Muscle of leg (tissue), 11 donors: ENCODE data around the gene SLC15A3. TPM values are rescaled to one million over a fixed set of nuclear protein-coding genes. Genes with fewer than 3 reads are reported as not detected.

Source experiments
- DNase-seq: peaks from one replicate; pipeline ENCODE4 v3.0.0; 2013
- H3K27ac ChIP-seq: one replicate; pipeline ENCODE4 v1.5.1; 2013; ENCODE audit warnings: mild to moderate bottlenecking, low read length, control low read depth
- H3K27me3 ChIP-seq: one replicate; pipeline ENCODE4 v1.6.1; 2013; ENCODE audit warnings: low read length; ENCODE audit not compliant: control insufficient read depth, insufficient read depth
- H3K36me3 ChIP-seq: one replicate; pipeline ENCODE4 v1.6.1; 2013; ENCODE audit warnings: low read length; ENCODE audit not compliant: control insufficient read depth, insufficient read depth
- H3K4me1 ChIP-seq: one replicate; pipeline ENCODE4 v1.6.1; 2013; ENCODE audit warnings: low read length; ENCODE audit not compliant: control insufficient read depth, insufficient read depth
- H3K4me3 ChIP-seq: one replicate; pipeline ENCODE4 v1.5.1; 2013; ENCODE audit warnings: low read length, control low read depth
- H3K9me3 ChIP-seq: replicated peaks from 2 replicates; pipeline ENCODE4 v1.6.1; 2013; ENCODE audit warnings: low read depth, low read length; ENCODE audit not compliant: control insufficient read depth
- WGBS: methylation state at CpG from one replicate; pipeline ENCODE4 v1.1.5; 2013; ENCODE audit warnings: missing lambda C conversion rate; ENCODE audit not compliant: insufficient coverage; 5-methylcytosine and 5-hydroxymethylcytosine counted together
- polyA plus RNA-seq, 8 donors: library from polyadenylated mRNA; unstranded; fragments of 120-200 nt; gene quantifications; one replicate each; pipeline versions ENCODE4 v1.2.1 to v1.2.3, GENCODE V29; 2013; ENCODE audit warnings: inconsistent platforms in 1 of 8, low replicate concordance in 1 of 8; ENCODE audit not compliant: insufficient read length in 8 of 8, insufficient read depth in 1 of 8
- total RNA-seq: library from RNA; stranded (reverse); fragments of 120-200 nt; gene quantifications from one replicate; pipeline ENCODE4 v1.2.4, GENCODE V29; 2013

Gene SLC15A3
- total and polyA plus RNA-seq, 9 donors = 12.3 to 26.9 (median 22.2) TPM

DNA sequence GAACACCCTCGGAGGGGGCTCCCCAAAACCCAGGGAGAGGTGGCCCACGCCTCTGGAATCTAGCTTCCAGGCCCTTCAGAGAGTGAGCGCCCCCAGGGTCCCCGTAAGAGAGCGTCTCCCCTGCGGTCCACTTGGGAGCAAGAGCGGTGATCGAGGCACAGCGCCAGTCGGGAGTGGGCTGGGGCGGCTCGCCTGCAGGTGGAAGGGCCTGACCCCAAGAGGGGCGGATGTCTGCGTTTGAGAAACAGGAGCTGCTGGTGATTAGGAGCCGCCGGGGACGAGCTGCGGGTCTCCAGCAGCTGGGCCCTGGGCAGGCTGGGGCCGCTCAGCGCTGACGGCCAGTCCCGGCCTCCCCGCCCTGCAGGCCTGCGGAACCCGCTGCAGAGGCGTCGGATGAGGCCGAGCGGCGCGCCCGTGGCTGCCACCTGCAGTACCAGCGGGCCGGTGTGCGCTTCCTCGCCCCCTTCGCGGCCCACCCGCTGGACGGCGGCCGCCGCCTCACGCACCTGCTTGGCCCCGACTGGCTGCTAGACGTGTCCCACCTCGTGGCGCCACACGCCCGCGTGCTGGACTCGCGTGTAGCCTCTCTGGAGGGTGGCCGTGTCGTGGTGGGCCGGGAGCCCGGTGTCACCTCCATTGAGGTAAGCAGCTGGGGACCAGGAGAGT lies 17.7 kb downstream of the SLC15A3 start:
- Histone ChIP-seq H3K36me3 (peaks cover 79% of the 10 kb centered on the region), H3K9me3 (no peaks in the 10 kb centered on the region), H3K27ac (no peak overlapping the region), H3K4me3 (no peak overlapping the region), H3K4me1 (peaks cover 7% of the 10 kb centered on the region), H3K27me3 (no peaks in the 10 kb centered on the region)
- WGBS = 89% methylated on average over 57 of the region's 57 CpGs
- no peak for DNase-seq

DNA sequence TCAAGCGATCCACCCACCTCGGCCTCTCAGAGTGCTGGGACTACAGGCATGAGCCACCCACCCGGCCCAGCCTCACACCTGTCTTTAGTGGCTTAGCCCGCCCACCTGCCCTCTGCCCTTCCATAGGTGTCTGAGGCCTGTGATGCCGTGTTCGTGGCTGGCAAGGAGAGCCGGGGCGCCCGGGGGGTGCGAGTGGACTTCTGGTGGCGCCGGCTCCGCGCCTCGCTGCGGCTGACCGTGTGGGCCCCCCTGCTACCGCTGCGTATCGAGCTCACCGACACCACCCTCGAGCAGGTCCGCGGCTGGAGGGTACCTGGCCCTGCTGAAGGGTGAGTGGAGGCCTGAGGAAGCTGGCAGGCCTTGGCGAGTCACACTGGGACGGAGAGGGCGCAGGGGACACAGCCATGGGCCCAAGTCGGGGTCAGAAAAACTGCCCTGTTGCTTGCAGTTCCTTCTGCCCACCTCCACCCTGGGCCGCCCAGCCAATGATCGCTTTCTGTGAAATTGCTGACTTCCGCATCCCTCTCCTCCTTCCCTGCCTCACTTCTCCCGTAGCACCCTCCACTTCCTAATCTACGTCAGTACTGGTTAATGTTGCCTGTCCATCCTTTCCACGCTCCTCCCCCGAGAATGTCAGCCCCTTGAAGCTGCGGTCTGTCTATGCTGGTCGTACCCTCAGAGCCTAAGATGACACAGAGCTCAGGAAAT lies 18.4 kb downstream of the SLC15A3 start:
- no peak for DNase-seq
- H3K4me1 ChIP-seq = peaks cover 7% of the 10 kb centered on the region
- no peaks in the 10 kb centered on the region for H3K27me3 ChIP-seq
- 94% methylated on average over 37 of the region's 37 CpGs for WGBS
- H3K27ac ChIP-seq = no peak overlapping the region
- no peak overlapping the region for H3K4me3 ChIP-seq
- no peaks in the 10 kb centered on the region for H3K9me3 ChIP-seq
- H3K36me3 ChIP-seq = peaks cover 82% of the 10 kb centered on the region

DNA sequence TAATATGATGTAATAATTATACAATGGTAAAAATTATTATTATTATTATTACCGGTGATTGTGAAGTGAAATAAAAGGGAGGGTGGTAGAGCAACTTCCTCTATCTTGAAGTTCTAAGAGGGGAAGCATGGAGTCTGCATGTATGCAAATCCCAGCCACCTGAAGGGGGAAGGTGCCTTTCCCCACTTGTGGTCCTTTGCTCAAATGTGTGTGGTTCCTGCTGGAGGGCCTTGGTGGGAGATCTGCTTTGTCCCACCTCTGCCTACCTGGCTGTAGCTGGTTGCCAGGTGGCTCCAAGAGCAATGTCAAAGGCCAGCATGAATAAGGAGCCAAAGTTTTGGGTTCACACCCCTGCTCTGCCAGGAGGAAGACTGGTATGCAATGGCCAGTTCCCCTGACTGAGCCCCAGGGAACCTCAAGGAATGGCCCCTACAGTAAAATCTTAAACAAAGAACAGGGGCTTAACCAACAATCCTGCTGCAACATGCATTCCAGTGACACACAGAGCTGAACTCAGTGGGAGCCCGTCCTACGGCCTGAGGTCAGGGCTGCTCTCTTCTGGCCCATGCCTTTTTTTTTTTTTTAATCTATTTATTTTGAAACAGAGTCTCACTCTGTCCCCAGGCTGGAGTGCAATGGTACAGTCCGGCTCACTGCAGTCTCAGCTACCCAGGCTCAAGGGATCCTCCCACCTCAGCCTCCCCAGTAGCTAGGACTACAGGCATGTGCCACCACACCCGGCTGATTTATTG lies 19.2 kb downstream of the SLC15A3 start:
- H3K27me3 ChIP-seq = no peaks in the 10 kb centered on the region
- no peak overlapping the region for H3K27ac ChIP-seq
- 45% methylated on average over 2 of the region's 5 CpGs for WGBS
- H3K4me3 ChIP-seq = no peak overlapping the region
- H3K9me3 ChIP-seq = no peaks in the 10 kb centered on the region
- DNase-seq = no peak
- H3K4me1 ChIP-seq = peaks cover 7% of the 10 kb centered on the region
- H3K36me3 ChIP-seq = peaks cover 90% of the 10 kb centered on the region

DNA sequence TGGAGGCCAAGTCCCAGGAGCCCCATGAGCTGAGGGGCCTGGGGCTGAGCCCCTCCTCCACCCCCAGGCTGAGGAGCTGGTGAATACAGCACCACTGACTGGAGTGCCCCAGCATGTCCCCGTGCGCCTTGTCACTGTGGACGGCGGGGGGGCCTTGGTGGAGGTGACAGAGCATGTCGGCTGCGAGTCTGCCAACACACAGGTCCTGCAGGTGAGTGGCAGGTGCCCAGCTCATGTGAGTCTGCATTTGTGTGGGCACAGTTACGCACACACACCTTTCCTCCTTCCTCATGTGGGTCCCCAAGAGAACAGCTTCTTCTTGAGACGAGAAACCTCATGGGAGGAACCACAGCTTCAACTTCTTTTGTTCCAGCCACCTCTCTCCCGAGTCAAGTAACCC lies 20.1 kb downstream of the SLC15A3 start:
- Histone ChIP-seq H3K9me3 (no peaks in the 10 kb centered on the region), H3K36me3 (peaks cover 90% of the 10 kb centered on the region), H3K27me3 (no peaks in the 10 kb centered on the region), H3K27ac (no peak overlapping the region), H3K4me1 (peaks cover 7% of the 10 kb centered on the region), H3K4me3 (no peak overlapping the region)
- DNase-seq = no peak
- 90% methylated on average over 8 of the region's 9 CpGs for WGBS

DNA sequence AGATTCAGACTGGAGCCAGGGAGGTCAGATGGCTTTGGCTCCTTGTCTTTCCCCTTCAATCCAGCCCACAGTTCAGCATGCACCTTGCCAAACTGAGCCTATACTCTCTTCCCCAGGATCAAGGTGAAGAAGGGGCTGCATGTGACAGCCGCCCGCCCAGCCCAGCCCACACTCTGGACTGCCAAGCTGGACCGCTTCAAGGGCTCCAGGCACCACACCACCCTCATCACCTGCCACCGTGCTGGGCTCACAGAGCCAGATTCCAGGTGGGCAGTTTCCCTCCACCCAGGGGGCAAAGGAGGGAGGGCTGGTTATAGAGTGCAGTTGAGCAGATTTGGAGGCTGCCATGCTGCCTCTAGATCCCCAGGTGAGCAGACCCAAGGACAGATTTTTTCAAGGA lies 21.6 kb downstream of the SLC15A3 start:
- H3K4me3 ChIP-seq = no peak overlapping the region
- DNase-seq = no peak
- H3K27ac ChIP-seq = no peak overlapping the region
- H3K36me3 ChIP-seq = peaks cover 81% of the 10 kb centered on the region
- no peaks in the 10 kb centered on the region for H3K9me3 ChIP-seq
- WGBS = no CpG with 5 or more reads among the region's 4 CpGs
- peaks cover under 1% of the 10 kb centered on the region for H3K27me3 ChIP-seq
- peaks cover 5% of the 10 kb centered on the region for H3K4me1 ChIP-seq

DNA sequence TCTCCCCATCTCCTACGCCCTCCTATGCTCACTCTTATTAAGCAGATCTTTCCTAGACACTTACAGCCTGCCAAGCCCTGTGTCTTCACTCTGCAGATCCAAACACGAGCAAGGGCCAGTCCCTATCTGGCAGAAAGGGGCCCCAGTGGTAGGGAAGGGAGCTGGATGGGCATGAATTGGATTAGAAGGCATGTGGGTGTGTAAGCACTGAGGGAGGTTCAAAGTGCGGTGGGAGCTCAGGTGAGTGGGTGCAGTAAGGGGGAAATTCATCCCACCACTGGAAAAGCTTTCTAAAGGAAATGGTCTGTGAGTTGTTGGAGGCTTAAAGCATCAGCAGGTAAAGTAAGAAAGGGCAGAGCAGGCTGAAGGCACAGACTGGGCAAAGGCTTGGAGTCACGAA lies 22.2 kb downstream of the SLC15A3 start:
- no peak for DNase-seq
- Histone ChIP-seq H3K36me3 (peaks cover 75% of the 10 kb centered on the region), H3K27ac (no peak overlapping the region), H3K4me3 (no peak overlapping the region), H3K9me3 (no peaks in the 10 kb centered on the region), H3K4me1 (peaks cover 11% of the 10 kb centered on the region), H3K27me3 (peaks cover 7% of the 10 kb centered on the region)
- WGBS = 77% methylated on average over 2 of the region's 4 CpGs

DNA sequence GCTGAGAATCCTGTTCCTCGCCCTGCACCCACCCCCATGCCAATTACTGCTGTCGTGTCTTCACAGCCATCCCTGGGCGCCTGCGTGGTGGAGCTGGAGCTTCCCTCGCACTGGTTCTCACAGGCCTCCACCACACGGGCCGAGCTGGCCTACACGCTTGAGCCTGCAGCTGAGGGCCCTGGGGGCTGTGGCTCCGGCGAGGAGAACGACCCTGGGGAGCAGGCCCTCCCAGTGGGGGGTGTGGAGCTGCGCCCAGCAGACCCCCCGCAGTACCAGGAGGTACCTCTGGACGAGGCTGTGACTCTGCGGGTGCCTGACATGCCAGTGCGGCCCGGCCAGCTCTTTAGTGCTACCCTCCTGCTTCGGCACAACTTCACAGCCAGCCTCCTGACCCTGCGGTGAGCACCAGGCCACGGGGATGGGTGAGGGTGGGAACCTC lies 23.4 kb downstream of the SLC15A3 start:
- DNase-seq = no peak
- WGBS = 92% methylated on average over 13 of the region's 20 CpGs
- no peaks in the 10 kb centered on the region for H3K9me3 ChIP-seq
- no peak overlapping the region for H3K27ac ChIP-seq
- H3K4me3 ChIP-seq = no peak overlapping the region
- H3K36me3 ChIP-seq = peaks cover 66% of the 10 kb centered on the region
- H3K4me1 ChIP-seq = peaks cover 18% of the 10 kb centered on the region
- peaks cover 7% of the 10 kb centered on the region for H3K27me3 ChIP-seq

DNA sequence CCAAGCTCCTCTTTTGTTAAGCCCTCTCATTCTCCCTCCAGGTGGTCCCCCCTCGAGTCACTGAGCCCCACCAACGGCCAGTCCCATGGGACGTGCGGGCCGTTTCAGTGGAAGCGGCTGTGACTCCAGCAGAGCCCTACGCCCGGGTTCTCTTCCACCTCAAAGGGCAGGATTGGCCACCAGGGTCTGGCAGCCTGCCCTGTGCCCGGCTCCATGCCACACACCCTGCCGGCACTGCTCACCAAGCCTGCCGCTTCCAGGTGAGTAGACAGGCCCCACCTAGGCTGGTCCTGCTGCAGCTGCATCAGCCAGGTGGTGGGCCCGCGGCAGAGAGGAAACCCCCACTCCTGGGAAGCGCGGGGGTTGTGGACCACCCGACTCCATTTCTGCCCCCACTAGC lies 24.4 kb downstream of the SLC15A3 start:
- Histone ChIP-seq H3K4me1 (peaks cover 23% of the 10 kb centered on the region), H3K9me3 (no peaks in the 10 kb centered on the region), H3K27me3 (peaks cover 7% of the 10 kb centered on the region), H3K4me3 (no peak overlapping the region), H3K36me3 (peaks cover 62% of the 10 kb centered on the region), H3K27ac (no peak overlapping the region)
- WGBS = 80% methylated on average over 9 of the region's 16 CpGs
- no peak for DNase-seq

DNA sequence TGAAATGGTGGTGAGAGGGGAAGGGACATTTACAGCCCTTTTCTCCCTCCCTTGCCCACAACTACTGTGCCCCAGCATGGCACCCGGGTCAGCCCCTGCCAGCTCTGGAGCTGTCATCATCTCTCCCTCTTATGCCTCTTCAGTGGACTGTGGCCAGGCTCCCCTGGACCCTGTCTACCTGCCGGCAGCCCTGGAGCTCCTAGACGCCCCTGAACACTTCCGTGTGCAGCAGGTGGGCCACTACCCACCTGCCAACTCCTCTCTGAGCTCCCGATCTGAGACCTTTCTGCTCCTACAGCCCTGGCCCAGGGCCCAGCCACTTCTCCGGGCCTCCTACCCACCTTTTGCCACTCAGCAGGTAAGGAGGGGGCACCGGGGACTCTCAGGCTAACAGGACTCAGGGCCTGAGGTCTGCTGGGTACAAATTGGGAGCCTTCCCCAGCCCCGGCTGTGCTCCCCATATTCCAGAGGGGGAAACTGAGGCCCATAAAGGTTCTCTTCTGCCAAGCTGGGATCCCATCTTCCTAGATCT lies 24.8 kb downstream of the SLC15A3 start:
- H3K36me3 ChIP-seq = peaks cover 64% of the 10 kb centered on the region
- no peak for DNase-seq

DNA sequence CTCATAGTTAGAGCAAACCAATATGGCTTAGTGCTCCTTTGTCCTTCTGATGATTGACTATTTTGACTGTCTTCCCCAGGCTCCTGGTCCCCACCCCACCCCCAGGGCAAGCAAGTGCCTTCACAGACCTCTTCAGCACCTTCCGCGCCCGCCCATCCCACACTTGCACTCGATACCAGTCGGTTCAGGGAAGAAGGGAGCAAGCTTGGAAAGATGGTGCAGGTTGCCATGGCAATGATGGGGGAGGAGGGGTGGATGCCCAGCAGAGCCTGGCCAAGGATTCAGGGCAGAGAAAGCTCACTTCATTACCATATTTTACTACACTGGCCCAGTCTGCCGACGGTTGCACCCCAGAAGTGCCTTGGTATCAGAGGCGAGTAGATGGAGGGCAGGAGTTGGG lies 25.5 kb downstream of the SLC15A3 start:
- DNase-seq = no peak
- 100% methylated on average over 1 of the region's 8 CpGs for WGBS
- Histone ChIP-seq H3K9me3 (no peaks in the 10 kb centered on the region), H3K36me3 (peaks cover 64% of the 10 kb centered on the region), H3K4me1 (peaks cover 27% of the 10 kb centered on the region), H3K4me3 (no peak overlapping the region), H3K27me3 (peaks cover 7% of the 10 kb centered on the region), H3K27ac (no peak overlapping the region)

More for the DNA sequence above, 24.8 kb downstream of the SLC15A3 start:
- H3K4me1 ChIP-seq = peaks cover 27% of the 10 kb centered on the region
- WGBS = 83% methylated on average over 7 of the region's 8 CpGs
- H3K4me3 ChIP-seq = no peak overlapping the region
- H3K27me3 ChIP-seq = peaks cover 7% of the 10 kb centered on the region
- no peak overlapping the region for H3K27ac ChIP-seq
- H3K9me3 ChIP-seq = no peaks in the 10 kb centered on the region
